Cerebellar nuclear complex (tissue), 1 donor: ENCODE measurements around the gene TNN.
"Not testable (repeated sequence)": the region's sequence is repeated elsewhere in the genome, so short reads cannot be mapped to it uniquely, and the experiment has no call there.

Experiments used
- DNase-seq, 2 experiments: peaks; one replicate each; lab custom pipeline; 2025; lab: John Stamatoyannopoulos, UW

Gene TNN

DNA sequence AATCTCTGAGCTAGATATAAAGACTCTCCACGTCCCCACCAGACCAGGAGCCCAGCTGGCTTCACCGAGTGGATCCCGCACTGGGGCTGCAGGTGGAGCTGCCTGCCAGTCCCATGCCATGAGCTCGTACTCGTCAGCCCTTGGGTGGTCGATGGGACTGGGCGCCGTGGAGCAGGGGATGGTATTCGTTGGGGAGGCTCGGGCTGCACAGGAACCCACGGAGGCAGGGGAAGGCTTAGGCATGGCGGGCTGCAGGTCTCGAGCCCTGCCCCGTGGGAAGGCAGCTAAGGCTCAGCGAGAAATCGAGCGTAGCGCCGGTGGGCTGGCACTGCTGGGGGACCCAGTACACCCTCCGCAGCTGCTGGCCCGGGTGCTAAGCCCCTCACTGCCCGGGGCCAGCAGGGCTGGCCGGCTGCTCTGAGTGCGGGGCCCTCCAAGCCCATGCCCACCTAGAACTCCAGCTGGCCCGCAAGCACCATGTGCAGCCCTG is 40.7 kb downstream of the TNN start:
- not testable (repeated sequence) for DNase-seq

DNA sequence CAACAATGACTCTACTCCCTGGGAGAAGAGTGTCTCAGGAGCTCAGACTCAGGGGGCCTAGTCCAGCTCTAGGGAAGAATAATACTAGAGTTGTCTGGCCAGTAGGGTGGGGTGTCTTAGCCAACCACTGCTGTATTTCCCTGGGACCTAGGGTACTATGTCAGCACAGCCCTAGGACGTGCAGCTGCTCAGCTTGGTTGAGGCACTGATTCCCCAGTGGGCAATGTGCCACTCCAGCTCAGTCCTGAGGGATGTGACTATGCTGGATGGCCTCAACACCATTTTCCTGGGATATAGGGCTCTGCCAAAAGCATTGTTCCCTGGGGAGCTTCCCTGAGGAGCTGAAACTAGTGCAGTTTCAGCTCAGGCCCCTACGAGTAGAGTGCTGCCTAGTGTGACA is 47.4 kb downstream of the TNN start:
- no peak for DNase-seq

DNA sequence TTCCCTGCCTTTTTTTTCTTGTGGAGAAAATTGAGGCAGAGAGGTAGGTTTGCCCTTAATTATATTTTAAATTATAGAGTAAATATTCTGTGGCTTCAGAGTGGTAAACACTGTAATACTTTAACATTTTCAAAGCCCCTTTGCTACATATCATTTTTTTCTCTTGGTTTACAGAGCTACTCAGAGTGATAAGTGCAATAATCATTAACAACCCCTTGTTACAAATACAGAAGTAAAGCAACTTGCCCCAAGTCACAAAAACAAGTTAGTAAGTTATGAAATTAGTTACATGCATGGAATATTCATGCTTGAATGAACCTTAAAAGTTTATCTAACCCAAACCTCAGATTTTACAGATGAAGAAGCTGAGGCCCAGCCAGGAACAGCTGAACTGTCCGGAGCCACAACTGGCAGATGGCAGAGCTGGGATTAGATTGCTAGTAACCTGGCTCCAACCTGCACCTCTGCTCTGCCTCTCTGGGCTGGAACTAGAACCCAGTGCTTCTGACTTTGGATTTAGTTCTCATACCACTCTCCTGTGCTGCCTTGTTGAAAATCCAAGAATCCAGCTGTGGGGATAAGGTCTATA is 48.7 kb downstream of the TNN start:
- DNase-seq = no peak

DNA sequence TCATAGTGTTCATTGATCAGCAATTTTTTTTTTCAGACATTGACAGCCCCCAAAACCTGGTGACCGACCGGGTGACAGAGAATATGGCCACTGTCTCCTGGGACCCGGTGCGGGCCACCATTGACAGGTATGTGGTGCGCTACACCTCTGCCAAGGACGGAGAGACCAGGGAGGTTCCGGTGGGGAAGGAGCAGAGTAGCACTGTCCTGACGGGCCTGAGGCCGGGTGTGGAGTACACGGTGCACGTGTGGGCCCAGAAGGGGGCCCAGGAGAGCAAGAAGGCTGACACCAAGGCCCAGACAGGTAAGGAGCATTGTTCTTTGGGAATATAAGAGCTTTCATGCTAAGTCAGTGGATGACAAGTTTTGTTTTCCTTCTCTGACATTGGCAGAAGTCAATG is 49.3 kb downstream of the TNN start:
- DNase-seq = no peak

DNA sequence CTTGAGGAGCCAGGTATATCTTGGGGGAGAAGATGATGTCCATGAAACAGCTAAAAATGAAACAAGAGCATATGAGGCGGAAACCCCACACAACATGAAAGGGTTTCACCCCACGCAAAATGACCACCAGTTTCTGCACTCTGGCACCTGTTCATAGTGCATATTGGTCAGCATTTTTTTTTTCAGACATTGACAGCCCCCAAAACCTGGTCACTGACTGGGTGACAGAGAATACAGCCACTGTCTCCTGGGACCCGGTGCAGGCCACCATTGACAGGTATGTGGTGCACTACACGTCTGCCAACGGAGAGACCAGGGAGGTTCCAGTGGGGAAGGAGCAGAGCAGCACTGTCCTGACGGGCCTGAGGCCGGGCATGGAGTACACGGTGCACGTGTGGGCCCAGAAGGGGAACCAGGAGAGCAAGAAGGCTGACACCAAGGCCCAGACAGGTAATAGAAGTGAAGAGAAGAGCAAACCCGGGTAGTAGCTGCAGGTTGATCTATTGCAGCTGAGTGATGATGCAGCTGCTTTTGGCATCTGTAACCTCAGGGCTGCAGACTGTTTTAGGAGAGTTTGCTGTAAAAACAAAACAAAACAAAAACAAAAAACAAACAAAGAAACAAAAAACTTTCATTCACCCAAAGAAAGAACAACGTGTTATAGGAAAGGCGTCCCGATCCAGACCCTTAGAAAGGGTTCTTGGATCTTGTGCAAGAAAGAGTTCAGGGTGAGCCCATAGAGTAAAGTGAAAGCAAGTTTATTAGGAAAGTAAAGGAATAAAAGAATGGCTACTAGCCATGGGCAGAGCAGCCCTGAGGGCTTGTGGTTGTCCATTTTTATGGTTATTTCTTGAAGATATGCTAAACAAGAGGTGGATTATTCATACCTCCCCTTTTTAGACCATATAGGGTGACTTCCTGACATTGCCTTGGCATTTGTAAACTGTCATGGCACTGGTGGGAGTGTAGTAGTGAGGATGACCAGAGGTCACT is 51.0 kb downstream of the TNN start:
- no peak for DNase-seq

DNA sequence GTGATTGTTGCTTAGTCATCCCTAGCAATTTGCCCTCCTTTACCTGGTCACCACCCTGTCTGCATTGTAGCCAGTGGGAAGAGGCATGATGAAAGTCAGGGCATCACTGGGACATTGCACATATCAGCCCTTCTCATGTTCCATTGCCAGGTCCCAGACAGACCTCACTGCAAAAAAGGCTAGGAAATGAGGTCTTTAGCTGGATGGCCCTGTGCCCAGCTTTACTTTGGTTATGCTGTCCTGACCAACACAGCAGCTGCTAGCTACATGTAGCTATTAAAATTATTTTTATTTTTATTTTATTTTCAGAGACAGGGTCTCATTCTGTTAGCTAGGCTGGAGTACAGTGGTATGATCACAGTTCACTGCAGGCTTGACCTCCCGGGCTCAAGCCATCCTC is 52.9 kb downstream of the TNN start:
- no peak for DNase-seq

DNA sequence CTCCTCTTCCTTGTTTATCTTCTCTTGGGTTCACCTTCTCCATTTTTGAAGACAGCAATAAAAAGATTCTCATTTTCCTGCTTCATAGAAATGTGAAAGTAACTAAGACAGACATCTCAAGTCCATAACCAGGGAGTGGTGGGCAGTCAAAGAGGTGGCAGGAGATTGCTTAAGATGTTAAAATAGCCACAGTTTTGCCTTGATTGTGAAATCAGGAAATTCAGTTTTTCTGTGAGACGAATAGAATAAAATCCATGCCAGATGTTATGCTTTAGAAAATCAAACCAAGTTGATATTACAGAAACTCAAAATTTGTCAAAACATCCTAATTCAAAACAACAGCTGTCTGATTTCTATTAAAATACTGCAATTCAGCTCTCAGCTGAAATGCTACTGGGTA is 57.2 kb downstream of the TNN start:
- DNase-seq = no peak

DNA sequence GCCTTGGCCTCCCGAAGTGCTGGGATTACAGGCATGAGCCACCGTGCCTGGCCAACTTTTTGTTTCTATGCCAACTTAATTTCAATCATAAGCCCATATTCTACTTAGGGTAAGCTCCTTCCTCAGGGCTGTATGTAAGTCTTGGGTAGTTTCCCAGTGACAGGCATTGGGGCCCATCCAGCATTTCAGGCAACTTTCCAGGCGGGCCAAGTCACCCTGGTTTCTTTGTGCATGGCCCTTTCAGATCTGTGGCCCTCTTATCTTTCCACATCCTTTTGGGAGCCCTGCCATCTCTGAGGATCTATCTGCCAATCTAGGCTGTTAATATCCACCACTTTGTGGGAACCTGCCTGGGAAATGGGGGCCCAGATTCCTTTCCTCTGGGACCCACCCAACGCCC is 58.7 kb downstream of the TNN start:
- no peak for DNase-seq

DNA sequence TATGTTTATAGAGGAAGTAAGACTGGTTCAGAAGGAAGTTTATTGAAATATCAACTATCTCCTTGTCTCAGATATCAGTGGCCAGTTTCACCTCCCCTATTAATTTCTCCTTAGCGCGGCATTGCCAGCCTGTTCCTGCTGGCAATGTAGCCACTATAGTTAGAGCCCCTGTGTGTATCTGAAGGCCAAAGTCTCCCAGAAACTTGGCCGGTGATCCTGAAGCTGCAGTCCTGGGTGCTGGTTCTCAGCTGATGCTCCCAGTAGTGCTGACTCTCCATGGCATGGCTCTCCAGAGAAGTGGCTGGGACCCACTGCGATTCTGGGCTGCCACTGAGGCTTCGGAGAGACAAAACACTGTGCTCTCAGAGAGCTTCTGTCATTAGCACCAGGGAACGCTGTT is 59.9 kb downstream of the TNN start:
- DNase-seq = no peak

DNA sequence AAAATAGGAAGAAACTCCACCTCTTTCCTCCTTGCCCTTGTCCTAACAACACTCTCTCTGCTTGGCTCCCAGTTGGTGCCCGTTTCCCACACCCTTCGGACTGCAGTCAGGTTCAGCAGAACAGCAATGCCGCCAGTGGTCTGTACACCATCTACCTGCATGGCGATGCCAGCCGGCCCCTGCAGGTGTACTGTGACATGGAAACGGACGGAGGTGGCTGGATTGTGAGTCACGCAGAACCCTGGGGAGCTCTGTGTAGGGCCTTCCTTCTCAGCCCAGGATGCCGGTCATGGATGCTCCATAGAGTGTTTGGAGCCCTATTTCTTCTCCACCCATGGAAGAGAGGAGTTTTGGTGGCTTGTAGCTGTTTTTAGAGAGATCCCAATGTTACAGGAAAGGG is 60.9 kb downstream of the TNN start:
- DNase-seq = no peak

DNA sequence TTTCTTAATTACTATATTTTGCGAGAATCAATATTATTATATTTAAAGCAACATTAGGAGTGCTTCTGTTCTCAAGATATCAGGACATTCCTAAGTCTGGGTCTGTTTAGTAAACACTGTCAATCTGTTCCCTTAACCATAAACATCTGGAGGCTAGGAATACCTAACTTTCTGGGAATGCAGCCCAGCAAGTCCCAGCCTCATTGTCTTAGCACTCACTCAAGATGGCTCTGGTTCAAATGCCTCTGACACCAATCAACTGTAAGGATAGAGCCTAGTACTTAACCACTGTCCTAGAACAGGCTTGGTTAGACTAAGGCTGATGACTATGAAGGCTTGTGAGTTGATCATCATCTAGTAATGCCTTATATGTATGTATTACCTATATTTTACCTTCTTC is 61.5 kb downstream of the TNN start:
- DNase-seq = no peak

DNA sequence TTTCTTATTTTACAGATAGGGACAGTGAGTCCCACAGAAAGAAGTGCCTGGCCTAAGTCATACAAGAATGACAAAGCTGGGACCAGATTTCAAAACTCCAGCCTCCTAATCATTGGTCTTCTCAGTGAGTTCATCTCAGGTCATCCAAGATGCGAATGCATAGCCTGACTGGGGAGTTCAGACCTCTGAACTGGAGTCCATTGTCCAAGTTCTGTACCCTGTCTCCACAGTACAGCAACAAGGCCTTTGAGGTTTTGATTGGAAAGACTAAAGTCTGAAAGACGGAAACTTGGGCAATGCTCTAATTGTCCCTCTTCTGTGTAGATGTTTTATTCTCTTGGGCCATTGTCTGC is 62.0 kb downstream of the TNN start:
- DNase-seq = no peak

DNA sequence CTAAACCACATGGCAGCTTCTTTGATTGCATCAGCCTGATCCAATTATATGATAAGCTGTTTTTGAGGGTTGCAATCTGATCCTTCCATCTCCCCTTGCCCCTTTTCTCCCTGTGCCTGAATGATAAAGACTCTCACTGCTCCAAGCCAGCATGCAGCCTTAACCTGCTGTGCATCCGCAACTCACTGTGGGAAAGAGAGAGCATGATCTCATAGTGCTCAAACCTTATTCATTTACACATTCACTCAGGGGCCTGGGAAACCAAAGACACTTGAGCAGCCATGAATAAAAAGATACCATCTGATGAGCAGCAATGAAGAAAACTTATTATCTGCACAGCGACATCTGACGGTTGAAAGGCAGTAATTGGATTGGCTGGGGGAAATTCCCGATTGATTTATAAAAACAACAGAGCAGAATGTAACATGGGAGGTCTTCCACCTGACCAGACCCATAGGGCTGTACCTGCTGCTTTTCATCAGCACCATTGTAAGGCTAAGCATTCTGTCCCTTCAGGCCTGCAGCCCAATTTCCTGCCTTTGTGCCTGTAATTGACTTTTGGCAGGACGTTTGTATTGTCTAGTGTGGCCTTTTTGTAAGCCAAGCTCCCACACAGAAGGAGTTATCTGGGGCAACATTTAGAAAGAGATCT is 62.5 kb downstream of the TNN start:
- DNase-seq = no peak

DNA sequence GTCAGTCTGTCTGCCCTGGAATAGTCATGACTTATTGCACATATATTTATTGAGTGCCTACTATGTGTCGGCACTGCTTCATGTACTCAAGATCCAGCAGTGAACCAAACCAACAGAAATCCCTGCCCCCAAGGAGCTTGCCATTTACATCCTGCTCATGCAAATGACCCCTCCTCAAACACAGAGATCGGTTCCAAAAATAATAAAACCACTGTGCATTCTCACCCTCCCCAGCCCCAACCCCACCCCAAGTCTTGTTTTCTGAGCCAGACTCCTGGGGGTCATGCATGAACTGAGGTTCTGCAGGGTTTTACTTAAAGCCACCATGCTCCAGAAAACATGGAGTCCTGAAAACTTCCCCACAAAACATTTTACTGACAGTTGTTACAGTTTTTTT is 63.0 kb downstream of the TNN start:
- DNase-seq = no peak

DNA sequence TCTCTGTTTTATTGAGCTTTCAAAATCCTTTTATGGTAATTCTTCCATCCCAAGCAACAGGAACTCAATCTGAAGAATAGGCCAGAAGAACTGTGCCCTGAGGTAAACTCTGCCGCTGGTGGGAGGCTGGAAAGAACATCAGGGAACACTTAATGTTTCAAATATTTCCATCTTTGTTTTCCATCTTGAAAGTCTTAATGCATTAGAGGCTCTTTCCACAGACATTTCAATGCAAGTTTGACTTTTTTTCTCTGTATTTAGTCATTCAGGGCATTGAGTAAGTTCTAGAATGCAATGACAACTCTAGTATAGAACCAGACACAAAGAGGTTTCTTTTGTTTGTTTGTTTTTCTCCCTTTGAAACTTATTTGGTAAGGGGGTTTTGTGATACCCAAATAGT is 63.5 kb downstream of the TNN start:
- DNase-seq = no peak

DNA sequence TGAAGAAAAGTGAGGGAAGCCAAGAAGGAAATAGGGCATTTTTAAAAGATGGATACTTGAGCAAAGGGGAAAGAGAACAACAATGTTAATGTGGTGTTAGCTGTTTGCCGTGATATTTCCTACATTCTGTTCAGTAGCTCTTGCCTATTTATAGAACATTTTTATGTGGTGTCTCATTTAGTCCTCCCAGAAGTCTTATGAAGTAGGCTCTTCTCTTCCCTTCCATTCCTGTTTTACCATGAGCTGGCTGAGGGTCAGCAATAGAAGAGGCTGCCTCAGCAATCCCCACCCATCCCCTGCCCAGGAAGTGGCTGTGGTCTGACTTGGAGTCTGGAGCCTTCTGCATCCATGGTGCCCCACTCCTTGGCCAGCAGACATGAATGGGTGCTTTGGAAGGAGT is 64.8 kb downstream of the TNN start:
- no peak for DNase-seq

DNA sequence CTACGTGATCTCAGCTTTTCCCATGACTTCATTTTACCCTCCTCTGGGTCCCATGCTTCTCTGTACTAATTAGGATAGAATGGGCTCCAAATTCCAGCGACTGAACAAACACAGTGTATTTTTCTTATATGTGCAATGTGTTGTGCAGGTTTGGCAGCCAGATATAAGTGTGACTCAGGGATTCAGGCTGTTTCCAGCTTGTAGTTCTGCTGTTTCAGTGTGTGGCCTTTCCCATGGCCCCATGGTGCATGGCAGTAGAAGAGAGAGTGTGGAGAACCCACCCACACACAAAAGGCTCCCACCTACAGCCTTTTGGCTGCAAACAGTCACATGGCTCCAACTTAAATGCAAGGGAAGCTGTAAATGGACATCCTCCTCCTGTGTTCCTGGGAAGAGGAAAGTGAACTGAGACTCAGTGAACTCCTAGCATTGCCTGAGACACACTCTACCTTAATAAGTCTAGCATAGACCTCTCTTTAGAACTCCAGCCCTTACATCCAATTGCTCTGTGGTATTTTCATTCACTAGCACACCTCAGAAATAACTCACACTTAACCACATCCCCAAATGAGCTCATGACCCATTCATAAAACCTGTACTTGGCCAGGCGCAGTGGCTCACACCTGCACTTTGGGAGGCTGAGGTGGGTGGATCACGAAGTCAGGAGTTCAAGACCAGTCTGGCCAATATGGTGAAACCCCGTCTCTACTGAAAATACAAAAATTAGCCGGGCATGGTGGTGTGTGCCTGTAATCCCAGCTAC is 66.2 kb downstream of the TNN start:
- no peak for DNase-seq

DNA sequence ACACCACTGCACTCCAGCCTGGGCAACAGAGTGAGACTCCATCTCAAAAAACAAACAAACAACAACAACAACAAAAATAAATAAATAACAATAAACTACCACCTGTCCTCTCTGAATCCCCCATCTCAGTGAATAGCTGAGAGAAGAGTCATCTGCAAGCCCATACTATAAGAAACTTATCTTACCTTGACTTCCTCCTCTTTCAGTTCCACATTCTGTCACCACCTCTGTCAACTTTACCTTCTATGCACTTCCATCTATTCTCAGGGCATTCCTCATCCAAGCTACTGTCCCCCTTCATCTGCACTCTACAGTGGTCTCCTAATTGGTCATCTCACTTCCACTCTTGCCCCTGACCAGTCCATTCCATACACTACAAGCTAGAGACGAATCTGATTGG is 66.9 kb downstream of the TNN start:
- no peak for DNase-seq

DNA sequence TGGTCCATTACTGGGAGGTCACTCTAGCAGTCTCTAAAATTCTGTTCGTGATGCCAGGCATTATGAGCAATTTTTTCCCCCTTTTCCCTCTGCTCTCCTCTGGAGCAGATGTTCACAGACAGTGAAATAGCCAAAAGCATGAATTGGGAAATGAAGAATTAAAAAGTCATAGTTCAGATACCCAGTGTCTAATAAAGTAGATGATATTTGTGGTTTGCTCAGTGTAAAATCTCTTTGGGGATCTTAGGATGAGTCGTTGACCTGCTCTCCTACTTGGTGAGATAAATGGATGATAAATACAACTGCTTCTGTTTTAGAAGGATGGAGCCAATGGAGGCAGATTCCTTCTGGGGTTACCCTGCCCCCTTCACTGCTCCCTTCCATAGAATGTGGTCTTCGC is 68.6 kb downstream of the TNN start:
- no peak for DNase-seq

DNA sequence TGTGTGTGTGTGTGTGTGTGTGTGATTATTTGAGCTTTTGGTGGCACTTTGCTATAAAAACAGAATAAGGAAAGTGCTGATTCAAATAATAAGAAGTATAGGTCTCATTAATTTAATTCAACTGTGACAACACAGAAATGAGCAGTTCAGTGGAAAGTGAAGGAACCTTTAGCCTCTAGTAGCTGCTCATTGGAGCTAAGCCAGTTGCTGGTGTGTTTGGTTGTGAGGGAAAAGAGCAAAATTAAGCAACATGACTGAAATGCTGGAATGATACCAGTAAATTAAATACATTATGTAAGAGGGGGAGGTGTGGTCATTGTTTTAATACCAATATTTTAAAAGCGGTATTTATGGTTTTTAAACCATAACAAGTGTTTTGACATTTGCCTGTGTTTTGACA is 69.7 kb downstream of the TNN start:
- DNase-seq = no peak

DNA sequence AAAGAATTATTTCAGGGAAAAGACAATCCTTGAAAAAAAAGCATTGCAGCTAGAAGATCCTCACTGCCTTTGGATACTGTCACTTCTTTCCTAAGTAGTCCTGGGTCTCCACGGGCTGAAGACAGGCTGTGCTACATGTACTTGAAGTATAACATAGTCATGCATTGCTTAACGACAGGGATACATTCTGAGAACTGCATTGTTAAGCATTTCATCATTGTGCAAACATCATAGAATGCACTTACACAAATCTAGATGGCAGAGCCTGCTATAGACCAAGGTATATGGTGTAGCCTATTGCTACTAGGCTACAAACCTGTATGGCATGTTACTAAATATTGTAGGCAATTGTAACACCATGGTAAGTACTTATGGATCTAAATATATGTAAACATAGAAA is 70.9 kb downstream of the TNN start:
- DNase-seq = no peak

DNA sequence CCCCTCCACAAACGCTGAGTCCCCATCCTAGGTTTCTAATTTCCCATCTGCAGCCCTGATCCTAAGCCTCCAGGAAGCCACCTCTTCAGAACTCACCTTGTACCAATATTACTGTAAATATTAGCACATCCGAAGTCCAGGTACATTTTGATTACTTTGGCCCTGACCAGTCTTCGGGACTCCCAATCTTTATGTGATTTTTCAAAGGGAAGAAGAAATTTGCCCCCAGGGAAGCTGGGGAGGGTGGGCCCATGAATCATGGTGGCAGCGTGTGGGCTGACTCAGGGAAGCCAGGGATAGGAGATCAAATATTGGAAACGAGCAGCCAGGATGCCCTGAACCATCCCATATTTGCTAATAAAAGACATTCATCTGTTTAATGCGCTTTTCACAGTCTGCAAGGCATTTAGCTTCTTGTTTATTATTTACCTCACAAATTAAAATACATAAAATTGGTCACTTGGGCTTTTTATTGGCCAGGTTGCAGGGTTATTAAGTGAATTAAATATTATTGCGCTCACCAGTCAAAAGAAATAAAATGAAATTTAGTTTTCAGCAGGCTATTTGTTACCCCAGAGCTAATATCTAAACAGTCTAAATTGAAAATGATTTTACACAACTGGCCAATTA is 78.4 kb downstream of the TNN start:
- DNase-seq = no peak
